Astrocyte (in vitro differentiated cells and primary cell): ENCODE measurements around the gene TNFRSF1A. TPM values are rescaled to one million over a fixed set of nuclear protein-coding genes. Genes with fewer than 3 reads are reported as not detected.

Experiments used
- DNase-seq: peaks from one replicate; pipeline ENCODE4 v3.0.0-alpha.2; 2010; ENCODE audit warnings: low read depth
- FAIRE-seq: peaks from 2 replicates; lab custom pipeline; 2011; peaks lifted over from hg19 to GRCh38; lab: Jason Lieb, UNC
- H2AFZ ChIP-seq: 2 replicates; pipeline ENCODE4 v1.6.0; 2012; ENCODE audit warnings: low read depth, low read length, inconsistent platforms
- H3K27ac ChIP-seq: 2 replicates; pipeline ENCODE4 v1.5.1; 2011; ENCODE audit warnings: low read depth, low read length, inconsistent platforms
- H3K27me3 ChIP-seq: 2 replicates; pipeline ENCODE4 v1.6.0; 2011; ENCODE audit warnings: low read length, inconsistent platforms; ENCODE audit not compliant: insufficient read depth
- H3K36me3 ChIP-seq: 2 replicates; pipeline ENCODE4 v1.5.1; 2011; ENCODE audit warnings: low read length, inconsistent platforms; ENCODE audit not compliant: insufficient read depth
- H3K4me1 ChIP-seq: 2 replicates; pipeline ENCODE4 v1.5.1; 2011; ENCODE audit warnings: low read length, inconsistent platforms; ENCODE audit not compliant: insufficient read depth
- H3K4me2 ChIP-seq: 2 replicates; pipeline ENCODE4 v1.6.0; 2012; ENCODE audit warnings: low read length, inconsistent platforms
- H3K4me3 ChIP-seq: 2 replicates; pipeline ENCODE4 v1.5.1; 2011; ENCODE audit warnings: low read depth, mild to moderate bottlenecking, low read length, inconsistent platforms; ENCODE audit not compliant: insufficient read depth
- H3K79me2 ChIP-seq: 2 replicates; pipeline ENCODE4 v1.6.0; 2012; ENCODE audit warnings: mild to moderate bottlenecking, low read length, inconsistent platforms; ENCODE audit not compliant: insufficient read depth
- H3K9ac ChIP-seq: 2 replicates; pipeline ENCODE4 v1.6.0; 2012; ENCODE audit warnings: mild to moderate bottlenecking, low read length, inconsistent platforms
- H3K9me3 ChIP-seq: 2 replicates; pipeline ENCODE4 v1.5.1; 2012; ENCODE audit warnings: low read depth, mild to moderate bottlenecking, low read length, inconsistent platforms; ENCODE audit not compliant: insufficient read depth
- H4K20me1 ChIP-seq: 2 replicates; pipeline ENCODE4 v1.6.0; 2012; ENCODE audit warnings: low read length, inconsistent platforms; ENCODE audit not compliant: insufficient read depth
- H3K27ac Mint-ChIP-seq: one replicate; pipeline ENCODE4 v1.8.0; 2021; ENCODE audit warnings: mild to moderate bottlenecking, mixed read lengths; ENCODE audit not compliant: unreplicated experiment
- H3K27me3 Mint-ChIP-seq: one replicate; pipeline ENCODE4 v1.8.0; 2021; ENCODE audit warnings: low read depth, mixed read lengths; ENCODE audit not compliant: unreplicated experiment
- H3K36me3 Mint-ChIP-seq: one replicate; pipeline ENCODE4 v1.8.0; 2021; ENCODE audit warnings: low read depth, mixed read lengths; ENCODE audit not compliant: unreplicated experiment
- H3K4me1 Mint-ChIP-seq: one replicate; pipeline ENCODE4 v1.8.0; 2021; ENCODE audit warnings: low read depth, mixed read lengths; ENCODE audit not compliant: unreplicated experiment
- H3K4me3 Mint-ChIP-seq: one replicate; pipeline ENCODE4 v1.8.0; 2021; ENCODE audit warnings: mild to moderate bottlenecking, moderate library complexity, mixed read lengths; ENCODE audit not compliant: unreplicated experiment
- H3K9me3 Mint-ChIP-seq: one replicate; pipeline ENCODE4 v1.8.0; 2021; ENCODE audit warnings: mild to moderate bottlenecking, mixed read lengths; ENCODE audit not compliant: unreplicated experiment
- CTCF ChIP-seq: IDR thresholded peaks from 2 replicates; pipeline ENCODE4 v1.5.1; 2011; ENCODE audit warnings: low read depth, mild to moderate bottlenecking, inconsistent platforms, low read length, moderate library complexity; ENCODE audit not compliant: insufficient read depth
- EZH2 ChIP-seq: IDR thresholded peaks from 2 replicates; pipeline ENCODE4 v1.6.1; 2012; ENCODE audit warnings: mild to moderate bottlenecking, low read length, inconsistent platforms; ENCODE audit not compliant: insufficient read depth
- total RNA-seq: library from RNA; stranded (reverse); gene quantifications from 2 replicates; pipeline ENCODE4 v1.2.1, GENCODE V29; 2021

The TNFRSF1A gene
- total RNA-seq, 1 donor from 2014 or later = 118 TPM

GRCh38 chr12:6316921-6317692 is 24.8 kb downstream of the TNFRSF1A start:
- Mint-ChIP-seq H3K4me1 (peaks cover 16% of the 10 kb centered on the region), H3K9me3 (peaks cover 2% of the 10 kb centered on the region), H3K36me3 (peaks cover 4% of the 10 kb centered on the region), H3K27ac (no peak overlapping the region), H3K4me3 (no peak overlapping the region), H3K27me3 (peaks cover 27% of the 10 kb centered on the region)
- H3K27ac ChIP-seq = no peak overlapping the region
- no peak overlapping the region for H3K4me3 ChIP-seq
- no peak overlapping the region for H2AFZ ChIP-seq
- H3K4me1 ChIP-seq = no peaks in the 10 kb centered on the region
- FAIRE-seq = no peak
- no peak for DNase-seq
- H3K9ac ChIP-seq = no peak overlapping the region
- H3K9me3 ChIP-seq = no peaks in the 10 kb centered on the region
- H4K20me1 ChIP-seq = no peaks in the 10 kb centered on the region
- TF ChIP-seq CTCF (no peak), EZH2 (no peak)
- no peaks in the 10 kb centered on the region for H3K27me3 ChIP-seq
- H3K4me2 ChIP-seq = no peak overlapping the region
- H3K36me3 ChIP-seq = no peaks in the 10 kb centered on the region
- H3K79me2 ChIP-seq = no peaks in the 10 kb centered on the region

- Mint-ChIP-seq H3K9me3 (peaks cover 2% of the 10 kb centered on the region), H3K36me3 (peaks cover 4% of the 10 kb centered on the region), H3K4me3 (no peak overlapping the region), H3K27me3 (peaks cover 28% of the 10 kb centered on the region), H3K27ac (no peak overlapping the region), H3K4me1 (peaks cover 14% of the 10 kb centered on the region)
- no peak overlapping the region for H3K4me3 ChIP-seq
- H3K4me1 ChIP-seq = peaks cover under 1% of the 10 kb centered on the region
- H2AFZ ChIP-seq = no peak overlapping the region
- FAIRE-seq = no peak
- H3K27ac ChIP-seq = no peak overlapping the region
- no peaks in the 10 kb centered on the region for H3K9me3 ChIP-seq
- TF ChIP-seq EZH2 = no peak
- TF ChIP-seq CTCF = no peak
- H3K27me3 ChIP-seq = no peaks in the 10 kb centered on the region
- no peak for DNase-seq
- H3K36me3 ChIP-seq = no peaks in the 10 kb centered on the region
- no peak overlapping the region for H3K9ac ChIP-seq
- H4K20me1 ChIP-seq = no peaks in the 10 kb centered on the region
- no peak overlapping the region for H3K4me2 ChIP-seq
- no peaks in the 10 kb centered on the region for H3K79me2 ChIP-seq
Measured at GRCh38 chr12:6315704-6316597, 25.9 kb downstream of the TNFRSF1A start.
